ENCODE data around the gene TOX2.

Gene TOX2

DNA sequence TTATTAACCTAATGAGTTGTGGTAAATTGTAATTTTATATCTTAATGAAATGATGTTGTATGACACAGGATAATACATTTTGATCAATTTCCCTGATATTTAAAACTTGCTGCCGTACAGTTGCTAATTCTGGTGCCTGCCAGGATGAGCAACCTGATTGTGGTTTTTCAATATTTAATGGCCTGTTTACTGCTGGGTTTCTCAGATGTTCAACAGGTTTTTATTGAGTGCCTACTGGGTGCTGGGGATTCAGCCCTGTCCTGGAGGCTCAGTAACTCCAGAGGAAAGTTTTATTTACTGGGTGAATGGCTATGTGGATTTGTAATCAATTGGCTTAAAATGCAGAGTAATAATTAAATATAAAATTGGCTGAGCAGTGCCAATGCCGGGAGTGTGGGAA is 8.0 kb downstream of the TOX2 start:
- H3K9me3 ChIP-seq (ENCODE audit: control insufficient read depth in 5 of 5, low read length in 5 of 5): no peaks in the 10 kb centered on the region
- peaks cover 2 to 16% (median 14%) of the 10 kb centered on the region in 5 donors for H3K4me1 ChIP-seq (ENCODE audit: control insufficient read depth in 5 of 5, insufficient read depth in 5 of 5, low read length in 5 of 5)
- no peaks in the 10 kb centered on the region for H3K36me3 ChIP-seq (ENCODE audit: control insufficient read depth in 5 of 5, insufficient read depth in 5 of 5, low read length in 5 of 5)
- no peak overlapping the region for H3K27ac ChIP-seq (ENCODE audit: low read depth, low read length)
- no peak overlapping the region for H3K9ac ChIP-seq (ENCODE audit: low read length in 5 of 5)
- H3K4me3 ChIP-seq (ENCODE audit: low read depth in 1 of 5, low read length in 5 of 5): no peak overlapping the region
- peaks cover 0 to 9% (median 0%) of the 10 kb centered on the region in 5 donors for H3K27me3 ChIP-seq (ENCODE audit: control insufficient read depth in 5 of 5, insufficient read depth in 4 of 5, low read length in 5 of 5)

DNA sequence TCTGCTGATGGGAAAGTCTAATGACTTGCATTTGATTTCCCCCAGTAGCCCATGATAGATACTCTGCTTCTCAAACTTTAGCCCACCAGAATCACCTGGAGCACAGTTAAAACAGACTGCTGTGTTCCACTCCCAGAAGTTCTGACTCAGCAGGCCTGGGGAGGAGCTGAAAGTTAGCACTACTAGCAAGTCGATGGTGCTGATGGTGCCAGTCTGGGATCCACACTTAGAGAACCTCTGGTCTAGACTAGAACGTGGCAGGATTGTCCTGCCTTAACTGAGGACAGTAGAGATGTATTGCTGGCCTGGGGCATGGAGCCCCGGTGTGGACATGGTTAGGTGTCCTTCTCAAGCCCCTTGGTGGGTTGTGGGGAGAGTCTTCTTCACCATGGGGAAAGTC is 8.7 kb downstream of the TOX2 start:
- H3K27ac ChIP-seq (ENCODE audit: low read depth, low read length): no peak overlapping the region
- H3K36me3 ChIP-seq (ENCODE audit: control insufficient read depth in 5 of 5, insufficient read depth in 5 of 5, low read length in 5 of 5): no peaks in the 10 kb centered on the region
- H3K27me3 ChIP-seq (ENCODE audit: control insufficient read depth in 5 of 5, insufficient read depth in 4 of 5, low read length in 5 of 5): peaks cover 0 to 9% (median 0%) of the 10 kb centered on the region in 5 donors
- no peak overlapping the region for H3K4me3 ChIP-seq (ENCODE audit: low read depth in 1 of 5, low read length in 5 of 5)
- no peaks in the 10 kb centered on the region for H3K9me3 ChIP-seq (ENCODE audit: control insufficient read depth in 5 of 5, low read length in 5 of 5)
- H3K4me1 ChIP-seq (ENCODE audit: control insufficient read depth in 5 of 5, insufficient read depth in 5 of 5, low read length in 5 of 5): peaks cover 2 to 16% (median 14%) of the 10 kb centered on the region in 5 donors
- H3K9ac ChIP-seq (ENCODE audit: low read length in 5 of 5): no peak overlapping the region

DNA sequence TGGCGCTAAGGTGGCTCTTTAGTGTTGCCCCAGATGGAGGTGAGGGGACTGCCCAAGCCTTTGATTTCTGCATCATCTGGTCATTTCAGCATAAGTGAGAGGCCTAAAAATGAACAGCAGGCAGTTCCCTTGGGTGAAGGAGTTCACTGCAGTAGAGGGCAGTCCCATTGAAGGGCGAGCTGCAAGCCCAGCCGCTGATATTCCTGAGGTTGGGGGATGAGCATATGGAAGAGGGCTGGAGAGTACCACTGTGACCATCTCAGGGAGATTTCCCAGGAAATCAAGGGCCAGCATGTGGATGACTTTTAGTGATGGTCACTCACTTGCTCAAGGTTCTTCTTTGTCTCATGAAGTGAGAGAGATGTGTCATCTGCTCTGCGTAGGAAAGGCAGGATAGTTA is 9.3 kb downstream of the TOX2 start:
- peaks cover 2 to 16% (median 14%) of the 10 kb centered on the region in 5 donors for H3K4me1 ChIP-seq (ENCODE audit: control insufficient read depth in 5 of 5, insufficient read depth in 5 of 5, low read length in 5 of 5)
- H3K4me3 ChIP-seq (ENCODE audit: low read depth in 1 of 5, low read length in 5 of 5): no peak overlapping the region
- no peak overlapping the region for H3K9ac ChIP-seq (ENCODE audit: low read length in 5 of 5)
- no peak overlapping the region for H3K27ac ChIP-seq (ENCODE audit: low read depth, low read length)
- H3K36me3 ChIP-seq (ENCODE audit: control insufficient read depth in 5 of 5, insufficient read depth in 5 of 5, low read length in 5 of 5): no peaks in the 10 kb centered on the region
- H3K27me3 ChIP-seq (ENCODE audit: control insufficient read depth in 5 of 5, insufficient read depth in 4 of 5, low read length in 5 of 5): peaks cover 0 to 9% (median 0%) of the 10 kb centered on the region in 5 donors
- no peaks in the 10 kb centered on the region for H3K9me3 ChIP-seq (ENCODE audit: control insufficient read depth in 5 of 5, low read length in 5 of 5)

DNA sequence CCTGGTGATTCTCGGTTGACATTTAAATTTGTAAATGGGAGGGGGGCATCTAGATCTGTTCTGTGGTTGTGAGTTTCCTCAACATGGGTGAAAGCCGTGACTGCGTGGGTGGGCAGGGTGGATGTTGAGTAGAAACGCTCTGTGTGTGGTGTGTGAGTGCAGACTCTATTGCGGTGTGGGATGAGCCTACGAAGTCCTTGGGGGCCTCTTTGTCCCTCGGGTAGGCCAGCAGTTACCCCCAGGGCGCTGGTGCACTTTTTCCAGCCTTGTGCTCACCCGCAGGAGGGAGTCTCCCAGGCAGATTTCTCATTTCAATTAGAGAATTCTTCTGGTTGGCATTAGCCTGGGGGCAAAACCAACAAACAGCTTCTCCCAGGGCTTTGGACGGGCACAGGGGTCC is 10.6 kb downstream of the TOX2 start:
- Histone ChIP-seq H3K4me3 (ENCODE audit: low read depth in 1 of 5, low read length in 5 of 5) (no peak overlapping the region), H3K27me3 (ENCODE audit: control insufficient read depth in 5 of 5, insufficient read depth in 4 of 5, low read length in 5 of 5) (peaks cover 0 to 9% (median 0%) of the 10 kb centered on the region in 5 donors), H3K36me3 (ENCODE audit: control insufficient read depth in 5 of 5, insufficient read depth in 5 of 5, low read length in 5 of 5) (no peaks in the 10 kb centered on the region), H3K9ac (ENCODE audit: low read length in 5 of 5) (no peak overlapping the region), H3K9me3 (ENCODE audit: control insufficient read depth in 5 of 5, low read length in 5 of 5) (no peaks in the 10 kb centered on the region), H3K4me1 (ENCODE audit: control insufficient read depth in 5 of 5, insufficient read depth in 5 of 5, low read length in 5 of 5) (peaks cover 2 to 16% (median 14%) of the 10 kb centered on the region in 5 donors), H3K27ac (ENCODE audit: low read depth, low read length) (no peak overlapping the region)

DNA sequence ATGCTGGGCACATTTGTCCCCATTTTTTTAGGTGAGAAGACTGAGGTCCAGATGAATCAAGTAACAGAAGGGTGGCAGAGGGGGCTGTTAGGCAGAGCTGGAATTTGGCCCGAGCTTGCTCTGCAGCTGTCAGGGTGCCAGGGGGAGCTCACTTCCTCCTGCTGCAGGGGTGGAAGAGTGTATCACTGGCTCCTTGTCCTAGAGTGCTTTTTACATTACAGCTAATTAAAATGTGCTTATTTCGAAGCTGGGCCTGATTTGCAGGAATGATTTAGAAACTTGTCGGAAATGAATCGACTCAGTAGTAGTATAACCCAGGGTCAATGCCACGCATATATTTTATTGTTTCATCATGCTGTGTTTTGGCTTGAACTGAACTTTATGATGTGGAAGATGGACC is 11.1 kb downstream of the TOX2 start:
- Histone ChIP-seq H3K9me3 (ENCODE audit: control insufficient read depth in 5 of 5, low read length in 5 of 5) (no peaks in the 10 kb centered on the region), H3K36me3 (ENCODE audit: control insufficient read depth in 5 of 5, insufficient read depth in 5 of 5, low read length in 5 of 5) (no peaks in the 10 kb centered on the region), H3K9ac (ENCODE audit: low read length in 5 of 5) (no peak overlapping the region), H3K4me1 (ENCODE audit: control insufficient read depth in 5 of 5, insufficient read depth in 5 of 5, low read length in 5 of 5) (peaks cover 2 to 16% (median 14%) of the 10 kb centered on the region in 5 donors), H3K27ac (ENCODE audit: low read depth, low read length) (no peak overlapping the region), H3K27me3 (ENCODE audit: control insufficient read depth in 5 of 5, insufficient read depth in 4 of 5, low read length in 5 of 5) (peaks cover 0 to 9% (median 0%) of the 10 kb centered on the region in 5 donors), H3K4me3 (ENCODE audit: low read depth in 1 of 5, low read length in 5 of 5) (no peak overlapping the region)

DNA sequence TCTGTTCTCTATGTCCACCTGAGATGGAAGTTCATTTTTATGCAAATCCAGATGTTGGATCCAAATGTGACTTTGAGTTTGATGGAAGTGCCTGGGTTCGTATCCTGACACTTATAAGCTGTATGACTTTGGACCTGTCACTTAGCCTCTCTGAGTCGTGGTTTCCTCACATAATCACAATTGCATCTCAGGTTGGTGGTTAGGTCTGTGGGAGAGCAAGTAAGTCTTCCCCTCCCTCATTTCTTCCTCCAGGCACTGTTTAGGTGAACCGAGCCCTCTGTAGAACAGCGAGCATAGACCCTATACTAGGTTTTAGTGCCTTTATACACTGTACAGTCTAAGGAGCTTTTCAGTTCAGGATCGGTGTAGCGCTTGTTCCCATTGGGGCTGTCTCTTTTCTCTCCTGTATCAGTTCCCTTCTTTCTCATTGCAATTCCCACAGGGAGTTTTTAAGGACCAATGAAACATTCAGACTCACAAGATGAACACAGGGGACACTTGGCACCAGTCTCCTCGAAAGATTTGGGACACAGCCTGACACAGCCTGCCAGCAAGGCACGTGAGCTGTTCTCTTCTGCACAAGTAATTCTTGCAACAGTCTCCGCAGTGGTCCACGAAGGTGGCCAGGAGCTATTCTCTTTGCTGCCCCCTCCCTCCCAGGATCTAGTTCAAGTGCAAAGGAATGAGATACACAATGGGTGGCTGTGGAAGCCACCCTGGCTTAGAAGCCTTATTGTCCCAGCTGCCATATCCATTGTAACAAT is 11.8 kb downstream of the TOX2 start:
- H3K9me3 ChIP-seq (ENCODE audit: control insufficient read depth in 5 of 5, low read length in 5 of 5): no peaks in the 10 kb centered on the region
- no peak overlapping the region for H3K4me3 ChIP-seq (ENCODE audit: low read depth in 1 of 5, low read length in 5 of 5)
- H3K9ac ChIP-seq (ENCODE audit: low read length in 5 of 5): no peak overlapping the region
- H3K27ac ChIP-seq (ENCODE audit: low read depth, low read length): no peak overlapping the region
- H3K27me3 ChIP-seq (ENCODE audit: control insufficient read depth in 5 of 5, insufficient read depth in 4 of 5, low read length in 5 of 5): peaks cover 0 to 9% (median 0%) of the 10 kb centered on the region in 5 donors
- peaks cover 2 to 16% (median 14%) of the 10 kb centered on the region in 5 donors for H3K4me1 ChIP-seq (ENCODE audit: control insufficient read depth in 5 of 5, insufficient read depth in 5 of 5, low read length in 5 of 5)
- H3K36me3 ChIP-seq (ENCODE audit: control insufficient read depth in 5 of 5, insufficient read depth in 5 of 5, low read length in 5 of 5): no peaks in the 10 kb centered on the region

DNA sequence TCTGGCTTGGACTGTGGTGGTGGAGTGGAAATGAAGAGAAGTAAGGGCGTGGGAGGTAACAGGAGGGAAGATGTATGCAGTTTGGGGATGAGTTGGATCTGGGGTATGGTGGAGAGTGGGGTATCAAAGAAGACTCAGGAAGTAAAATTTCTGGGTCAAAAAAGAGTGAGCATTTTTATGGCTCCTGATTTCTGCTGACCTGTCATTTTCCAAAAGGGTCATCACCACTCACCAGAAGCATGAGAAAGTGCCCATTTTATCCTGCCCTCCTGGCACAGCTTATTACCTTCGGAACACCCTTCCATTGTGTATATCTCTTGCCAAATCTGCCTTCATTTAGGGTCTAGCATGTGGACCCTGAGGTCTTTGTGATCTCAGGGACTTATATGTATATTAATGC is 17.3 kb downstream of the TOX2 start:
- H3K36me3 ChIP-seq (ENCODE audit: control insufficient read depth in 5 of 5, insufficient read depth in 5 of 5, low read length in 5 of 5): no peaks in the 10 kb centered on the region
- peaks cover 0 to 15% (median 2%) of the 10 kb centered on the region in 5 donors for H3K4me1 ChIP-seq (ENCODE audit: control insufficient read depth in 5 of 5, insufficient read depth in 5 of 5, low read length in 5 of 5)
- H3K9me3 ChIP-seq (ENCODE audit: control insufficient read depth in 5 of 5, low read length in 5 of 5): no peaks in the 10 kb centered on the region
- no peak overlapping the region for H3K27ac ChIP-seq (ENCODE audit: low read depth, low read length)
- H3K9ac ChIP-seq (ENCODE audit: low read length in 5 of 5): no peak overlapping the region
- no peak overlapping the region for H3K4me3 ChIP-seq (ENCODE audit: low read depth in 1 of 5, low read length in 5 of 5)
- H3K27me3 ChIP-seq (ENCODE audit: control insufficient read depth in 5 of 5, insufficient read depth in 4 of 5, low read length in 5 of 5): no peaks in the 10 kb centered on the region

DNA sequence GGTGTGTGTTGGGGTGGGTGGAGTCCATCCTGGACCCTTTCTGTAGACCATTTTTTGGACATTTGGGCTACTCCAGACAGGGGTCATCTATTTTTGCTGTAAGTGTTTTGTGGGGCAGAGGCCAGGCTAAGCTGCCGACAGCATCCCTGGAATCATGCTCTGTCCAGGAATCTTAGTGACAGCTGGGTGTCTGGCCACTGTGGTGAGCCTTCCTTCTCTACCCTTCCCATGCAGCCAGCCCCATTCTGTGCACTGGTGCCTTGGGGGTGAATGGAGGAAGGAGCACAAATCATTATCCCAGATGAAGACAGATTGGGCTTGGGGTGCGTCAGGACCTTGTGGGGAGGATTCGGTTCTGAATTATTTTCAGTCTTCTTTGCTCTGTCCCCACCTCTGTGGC is 20.2 kb downstream of the TOX2 start:
- H3K27me3 ChIP-seq (ENCODE audit: control insufficient read depth in 5 of 5, insufficient read depth in 4 of 5, low read length in 5 of 5): no peaks in the 10 kb centered on the region
- no peaks in the 10 kb centered on the region for H3K9me3 ChIP-seq (ENCODE audit: control insufficient read depth in 5 of 5, low read length in 5 of 5)
- peaks cover 26 to 42% (median 28%) of the 10 kb centered on the region in 5 donors for H3K4me1 ChIP-seq (ENCODE audit: control insufficient read depth in 5 of 5, insufficient read depth in 5 of 5, low read length in 5 of 5)
- no peaks in the 10 kb centered on the region for H3K36me3 ChIP-seq (ENCODE audit: control insufficient read depth in 5 of 5, insufficient read depth in 5 of 5, low read length in 5 of 5)
- H3K4me3 ChIP-seq (ENCODE audit: low read depth in 1 of 5, low read length in 5 of 5): no peak overlapping the region
- no peak overlapping the region for H3K27ac ChIP-seq (ENCODE audit: low read depth, low read length)
- H3K9ac ChIP-seq (ENCODE audit: low read length in 5 of 5): no peak overlapping the region

DNA sequence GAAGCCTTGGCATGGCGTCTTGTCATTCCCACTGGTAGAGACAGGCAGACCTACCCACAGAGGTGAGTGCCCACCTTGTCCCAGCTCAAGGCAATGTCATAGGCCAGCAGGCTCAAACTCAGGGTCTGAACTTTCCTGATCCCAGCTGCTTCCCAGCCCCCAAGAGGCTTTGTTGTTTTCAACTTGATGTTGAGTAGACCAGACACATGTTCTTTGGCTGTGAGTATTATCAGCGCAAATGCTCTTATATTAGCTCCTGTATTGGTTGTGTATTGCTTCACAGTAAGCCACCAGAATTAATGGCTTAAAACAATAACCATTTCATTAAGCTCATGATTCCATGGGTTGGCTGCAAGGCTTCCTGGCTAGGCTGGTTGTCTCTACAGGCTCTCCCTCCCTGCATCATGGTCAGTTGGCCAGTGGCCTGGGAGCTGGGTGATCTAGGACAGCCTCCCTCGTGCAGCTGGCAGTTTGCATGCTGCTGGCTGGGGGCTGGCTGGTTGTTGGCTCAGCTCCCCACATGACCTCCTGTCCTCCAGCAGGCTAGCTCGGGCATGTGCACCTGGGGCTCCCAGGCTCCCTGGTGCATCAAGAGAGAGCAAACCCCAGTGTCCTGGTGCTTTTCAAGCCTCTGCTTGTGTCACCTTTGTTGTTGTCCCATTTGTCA is 21.6 kb downstream of the TOX2 start:
- Histone ChIP-seq H3K4me3 (ENCODE audit: low read depth in 1 of 5, low read length in 5 of 5) (no peak overlapping the region), H3K27ac (ENCODE audit: low read depth, low read length) (no peak overlapping the region), H3K27me3 (ENCODE audit: control insufficient read depth in 5 of 5, insufficient read depth in 4 of 5, low read length in 5 of 5) (no peaks in the 10 kb centered on the region), H3K4me1 (ENCODE audit: control insufficient read depth in 5 of 5, insufficient read depth in 5 of 5, low read length in 5 of 5) (peaks cover 27 to 53% (median 42%) of the 10 kb centered on the region in 5 donors), H3K9ac (ENCODE audit: low read length in 5 of 5) (no peak overlapping the region), H3K9me3 (ENCODE audit: control insufficient read depth in 5 of 5, low read length in 5 of 5) (no peaks in the 10 kb centered on the region), H3K36me3 (ENCODE audit: control insufficient read depth in 5 of 5, insufficient read depth in 5 of 5, low read length in 5 of 5) (no peaks in the 10 kb centered on the region)

DNA sequence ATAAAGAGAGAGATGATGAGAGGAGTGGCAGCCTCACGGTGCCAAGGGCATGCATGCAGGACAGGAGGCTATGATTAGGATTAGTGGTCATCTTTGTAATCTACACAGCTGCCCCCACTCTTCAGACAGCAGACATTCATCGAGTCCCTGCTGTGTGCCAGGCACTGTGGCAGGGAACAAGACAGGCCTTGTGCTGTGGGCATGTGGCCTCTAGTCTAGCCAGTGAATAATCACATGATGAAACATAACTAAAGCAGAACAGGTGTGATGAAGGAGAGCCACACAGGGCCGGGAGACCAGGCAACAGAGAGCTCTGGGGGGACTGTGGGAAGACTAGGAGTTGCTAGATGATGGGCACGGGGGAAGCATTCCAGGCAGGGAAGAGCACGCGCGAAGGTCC is 22.2 kb downstream of the TOX2 start:
- Histone ChIP-seq H3K36me3 (ENCODE audit: control insufficient read depth in 5 of 5, insufficient read depth in 5 of 5, low read length in 5 of 5) (no peaks in the 10 kb centered on the region), H3K9ac (ENCODE audit: low read length in 5 of 5) (no peak overlapping the region), H3K27ac (ENCODE audit: low read depth, low read length) (no peak overlapping the region)

More for the DNA sequence above, 22.2 kb downstream of the TOX2 start:
- Histone ChIP-seq H3K27me3 (ENCODE audit: control insufficient read depth in 5 of 5, insufficient read depth in 4 of 5, low read length in 5 of 5) (no peaks in the 10 kb centered on the region), H3K4me3 (ENCODE audit: low read depth in 1 of 5, low read length in 5 of 5) (no peak overlapping the region), H3K9me3 (ENCODE audit: control insufficient read depth in 5 of 5, low read length in 5 of 5) (no peaks in the 10 kb centered on the region), H3K4me1 (ENCODE audit: control insufficient read depth in 5 of 5, insufficient read depth in 5 of 5, low read length in 5 of 5) (peaks cover 28 to 57% (median 43%) of the 10 kb centered on the region in 5 donors)
